Mucosa of gallbladder (tissue), 1 donor: ENCODE results near the gene DNM3. TPM values are rescaled to one million over a fixed set of nuclear protein-coding genes. Genes with fewer than 3 reads are reported as not detected.
"Not testable (repeated sequence)": the region's sequence is repeated elsewhere in the genome, so short reads cannot be mapped to it uniquely, and the experiment has no call there.

Experiments
- DNase-seq: peaks from one replicate; pipeline ENCODE4 v3.0.0-alpha.2; 2020; ENCODE audit warnings: low spot score
- total RNA-seq: library from RNA; stranded (reverse); gene quantifications from one replicate; pipeline ENCODE4 v1.2.1, GENCODE V29; 2021
- donor health status: DM: no; HTN: no; CAD: no.

DNM3 gene
- total RNA-seq, 1 donor from 2014 or later = 2.8 TPM

- DNase-seq = no peak
These were observed 435.0 kb downstream of the DNM3 start for GRCh38 chr1:172276120-172276818.

DNA sequence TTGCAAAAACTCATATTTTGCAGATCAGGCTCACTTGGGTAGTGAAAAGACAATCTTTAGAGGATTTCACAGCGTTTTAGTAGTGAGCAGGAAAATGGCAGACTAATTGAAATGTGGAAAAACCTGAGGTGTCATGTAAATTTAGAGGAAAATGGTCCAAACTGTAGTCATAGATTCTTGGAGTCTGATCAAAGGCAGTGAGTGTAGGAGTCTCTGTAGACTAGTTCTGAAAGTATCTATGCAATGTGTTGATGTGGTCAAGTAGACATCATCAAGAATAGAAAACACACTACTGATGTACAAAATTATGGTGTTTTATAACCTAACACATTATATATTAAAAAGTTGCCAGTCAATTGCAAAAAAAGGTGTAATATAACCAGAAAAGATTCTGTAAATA is 436.0 kb downstream of the DNM3 start:
- no peak for DNase-seq

DNA sequence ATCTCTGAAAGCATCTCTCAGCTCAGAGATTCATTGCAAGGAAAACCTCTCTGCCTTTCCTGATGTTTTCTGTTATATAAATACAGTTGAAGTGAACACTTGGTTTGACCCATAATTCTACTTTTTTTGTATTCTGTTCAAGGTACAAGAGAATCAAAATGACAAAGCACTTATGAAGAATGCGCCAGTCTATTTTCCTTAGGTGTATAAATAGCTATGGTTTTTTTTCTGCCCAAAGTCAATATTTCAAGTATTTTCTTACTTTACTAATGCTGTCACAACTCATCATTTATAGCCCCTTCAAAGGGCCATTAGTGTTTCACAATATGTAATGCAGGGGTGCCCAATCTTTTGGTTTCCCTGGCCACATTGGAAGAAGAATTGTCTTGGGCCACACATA is 436.7 kb downstream of the DNM3 start:
- no peak for DNase-seq

GRCh38 chr1:172278478-172278877 is 437.2 kb downstream of the DNM3 start:
- DNase-seq = no peak

- no peak for DNase-seq
These were observed 438.8 kb downstream of the DNM3 start for GRCh38 chr1:172279939-172280636.

DNA sequence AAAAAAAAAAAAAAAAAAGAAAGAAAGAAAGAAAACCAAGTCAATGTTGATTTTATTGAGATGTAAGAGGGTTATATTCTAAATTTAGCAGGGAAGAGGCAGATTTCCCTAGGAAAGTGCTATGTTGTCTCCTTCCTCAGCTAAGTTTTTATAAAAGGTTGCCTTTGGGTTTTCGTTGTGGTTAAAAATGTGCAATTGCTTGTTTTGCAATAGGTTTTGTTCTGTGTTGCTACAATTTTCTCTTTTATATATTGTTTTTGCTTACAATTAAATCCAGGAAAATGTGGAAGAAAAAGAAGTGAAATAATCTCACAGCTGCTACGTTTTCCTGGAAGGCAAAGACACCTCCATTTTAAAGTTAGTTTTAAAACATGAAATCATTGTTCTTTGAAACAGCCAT is 442.5 kb downstream of the DNM3 start:
- DNase-seq = no peak

DNA sequence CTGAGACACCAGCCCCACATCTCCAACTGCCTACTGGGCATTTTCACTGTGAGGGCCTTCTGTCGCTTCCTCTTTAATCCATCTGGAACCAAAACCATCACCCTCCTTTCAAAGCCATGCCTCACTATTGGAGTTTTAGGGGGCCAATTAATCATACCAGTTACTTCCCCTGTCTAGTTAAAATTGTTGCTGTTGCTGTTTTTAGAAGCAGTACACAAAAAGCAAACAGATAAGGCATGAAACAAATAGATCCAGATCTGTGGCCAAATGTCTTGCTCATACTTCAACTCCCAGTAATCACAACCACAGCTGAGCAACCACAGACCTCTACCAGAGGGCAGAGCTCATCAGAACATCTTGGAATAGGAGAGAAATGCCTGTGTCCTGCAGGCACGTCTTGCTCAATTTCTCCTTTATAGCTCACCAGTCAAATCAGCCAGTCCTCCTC is 445.4 kb downstream of the DNM3 start:
- DNase-seq = peak; percentile 28

GRCh38 chr1:172287208-172287607 is 445.9 kb downstream of the DNM3 start:
- DNase-seq = peak; percentile 44

- DNase-seq = no peak
These were observed 447.3 kb downstream of the DNM3 start for GRCh38 chr1:172288581-172288980.

- DNase-seq = no peak
These were observed 448.1 kb downstream of the DNM3 start for GRCh38 chr1:172289448-172289847.

DNA sequence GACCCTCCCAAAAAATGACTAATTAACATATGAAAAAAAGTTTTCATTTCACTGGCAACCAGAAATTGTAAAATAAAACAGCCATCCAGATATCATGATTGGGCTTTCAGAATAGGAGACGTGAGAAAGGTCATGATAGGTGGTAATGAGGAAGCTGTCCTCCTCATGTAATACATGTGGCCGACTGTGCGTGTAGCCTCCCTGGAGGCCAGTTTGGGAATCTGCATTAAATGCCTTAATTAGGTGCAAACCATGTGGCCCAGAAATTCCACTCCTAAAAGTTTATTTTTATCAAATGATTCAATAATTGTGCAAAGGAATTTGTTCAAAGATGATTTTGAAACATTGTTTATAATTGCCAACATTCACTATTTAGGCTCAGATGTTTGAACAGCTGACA is 451.5 kb downstream of the DNM3 start:
- DNase-seq = no peak

GRCh38 chr1:172293429-172293828 is 452.1 kb downstream of the DNM3 start:
- DNase-seq = no peak

GRCh38 chr1:172298141-172298540 is 456.8 kb downstream of the DNM3 start:
- no peak for DNase-seq

DNA sequence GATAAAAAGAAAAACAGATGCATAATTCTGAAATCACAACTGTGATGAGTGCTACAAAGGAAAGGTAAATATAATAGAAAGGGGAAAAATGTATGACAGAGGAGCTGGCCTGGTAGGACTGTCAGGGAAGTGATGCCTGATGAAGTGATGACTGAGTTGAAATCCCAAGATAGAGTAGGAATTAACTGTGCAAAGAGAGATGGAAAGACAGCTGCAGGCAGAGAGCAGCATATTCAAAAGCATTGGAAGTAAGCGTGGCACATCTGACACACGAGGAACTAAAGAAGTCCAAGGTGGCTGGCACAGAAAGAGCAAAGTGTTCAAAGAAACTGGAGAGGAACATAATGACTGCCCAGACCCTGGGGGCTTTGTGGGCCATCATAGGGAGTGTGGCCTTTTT is 457.6 kb downstream of the DNM3 start:
- no peak for DNase-seq

- DNase-seq = no peak
These were observed 458.2 kb downstream of the DNM3 start for GRCh38 chr1:172299515-172299914.

DNA sequence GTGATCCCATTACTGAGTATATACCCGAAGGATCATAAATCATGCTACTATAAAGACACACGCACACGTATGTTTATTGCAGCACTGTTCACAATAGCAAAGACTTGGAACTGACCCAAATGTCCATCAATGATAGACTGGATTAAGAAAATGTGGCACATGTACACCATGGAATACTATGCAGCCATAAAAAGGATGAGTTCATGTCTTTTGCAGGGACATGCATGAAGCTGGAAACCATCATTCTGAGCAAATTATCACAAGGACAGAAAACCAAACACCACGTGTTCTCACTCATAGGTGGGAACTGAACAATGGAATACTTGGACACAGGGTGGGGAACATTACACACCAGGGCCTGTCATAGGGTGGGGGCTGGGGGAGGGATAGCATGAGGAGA is 466.2 kb downstream of the DNM3 start:
- DNase-seq = not testable (repeated sequence)

DNA sequence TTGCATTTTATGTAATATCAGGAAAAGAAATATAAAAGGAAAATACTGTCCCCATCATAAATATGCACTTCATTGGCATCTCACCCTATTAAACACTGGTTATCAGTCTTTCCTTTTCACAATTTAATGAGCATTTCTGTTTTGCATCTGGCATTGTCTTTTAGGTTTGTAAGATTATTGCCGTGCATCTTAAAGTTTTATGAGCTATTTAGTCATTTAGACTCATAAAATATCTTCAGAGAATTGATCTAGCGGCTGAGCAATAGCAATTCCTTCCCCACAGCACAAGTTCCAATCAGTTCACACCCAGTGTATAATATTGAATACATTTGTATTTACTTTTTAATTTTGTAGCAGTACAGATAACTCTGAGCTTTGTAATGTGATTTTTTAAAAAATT is 466.8 kb downstream of the DNM3 start:
- no peak for DNase-seq

DNA sequence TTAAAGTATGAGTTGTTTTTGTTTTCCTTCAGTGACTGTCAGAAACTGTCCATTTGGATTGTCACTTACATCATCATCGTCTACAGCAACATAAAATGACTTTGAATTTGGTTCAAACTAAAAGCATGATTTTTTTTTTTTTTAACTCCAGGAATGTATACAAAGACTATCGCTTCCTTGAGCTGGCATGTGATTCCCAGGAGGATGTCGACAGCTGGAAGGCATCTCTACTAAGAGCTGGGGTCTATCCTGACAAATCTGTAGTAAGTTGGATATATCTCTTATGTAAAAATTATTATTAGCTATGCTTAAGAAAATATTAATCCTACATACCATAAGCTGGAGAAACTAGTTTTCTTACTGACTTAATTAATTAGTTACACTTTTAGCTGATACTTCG is 467.3 kb downstream of the DNM3 start:
- DNase-seq = no peak

DNA sequence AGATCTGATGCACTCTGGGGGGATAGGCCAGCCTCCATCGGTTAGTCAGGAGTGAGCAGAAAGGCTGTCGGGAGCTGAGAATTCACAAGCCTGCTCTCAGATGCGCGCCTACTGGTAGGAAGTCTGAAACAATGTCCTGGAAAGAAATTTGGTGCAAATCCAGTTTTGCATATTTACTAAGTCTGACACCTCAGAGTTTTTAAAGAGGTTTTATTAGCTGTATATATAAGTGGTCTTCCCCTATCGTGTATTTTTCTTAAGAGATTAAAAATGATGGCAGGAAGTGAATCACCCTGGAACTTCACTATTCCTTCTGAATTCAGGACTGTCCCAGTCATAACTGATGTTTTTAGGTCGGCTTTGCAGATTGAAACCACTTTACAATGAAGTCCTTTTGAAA is 479.4 kb downstream of the DNM3 start:
- DNase-seq = no peak

DNA sequence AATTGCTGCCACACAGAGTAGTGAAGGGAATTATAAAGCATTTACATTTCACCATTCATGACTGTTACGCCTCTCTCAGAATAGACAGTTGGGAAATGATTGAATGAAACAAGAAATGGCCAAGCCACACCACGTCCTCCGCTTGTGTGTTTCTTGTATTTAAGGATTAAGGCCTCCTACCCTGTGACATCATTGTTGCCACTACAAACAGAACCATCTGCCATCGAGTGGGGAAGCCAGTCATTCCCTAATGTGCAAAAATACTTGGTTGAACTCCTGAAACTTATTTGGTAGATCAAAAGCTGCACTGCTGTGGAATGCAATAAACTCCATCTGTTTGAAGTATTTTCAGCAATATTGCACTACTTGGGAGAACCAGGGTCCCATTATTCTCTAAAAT is 480.2 kb downstream of the DNM3 start:
- no peak for DNase-seq

- no peak for DNase-seq
These were observed 481.1 kb downstream of the DNM3 start for GRCh38 chr1:172322219-172323061.

GRCh38 chr1:172323686-172324085 is 482.4 kb downstream of the DNM3 start:
- no peak for DNase-seq

DNA sequence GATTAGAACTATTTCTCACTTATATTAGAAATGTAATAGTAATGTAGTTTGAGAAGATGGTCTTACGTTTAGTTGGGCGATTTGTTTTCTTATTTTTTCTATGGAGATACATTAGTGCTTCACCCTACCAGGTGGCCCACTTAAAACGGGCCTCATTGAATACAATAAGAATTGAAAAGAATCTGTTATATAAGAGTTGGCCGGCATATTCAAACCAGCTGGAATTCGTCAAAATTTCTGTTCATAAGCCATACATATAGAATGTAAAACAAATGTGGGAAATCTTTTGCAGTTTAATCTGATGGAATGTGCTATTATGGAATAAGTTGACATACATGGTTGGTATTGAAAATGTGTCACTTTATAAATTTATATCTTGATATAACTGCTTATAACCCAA is 482.8 kb downstream of the DNM3 start:
- DNase-seq = no peak
